Glomerular visceral epithelial cell (primary cell): ENCODE data around the gene VDR.

ENCODE experiments used
- DNase-seq: peaks from one replicate; pipeline ENCODE4 v3.0.0-alpha.2; 2016; ENCODE audit errors: extremely low spot score

Gene VDR

DNA sequence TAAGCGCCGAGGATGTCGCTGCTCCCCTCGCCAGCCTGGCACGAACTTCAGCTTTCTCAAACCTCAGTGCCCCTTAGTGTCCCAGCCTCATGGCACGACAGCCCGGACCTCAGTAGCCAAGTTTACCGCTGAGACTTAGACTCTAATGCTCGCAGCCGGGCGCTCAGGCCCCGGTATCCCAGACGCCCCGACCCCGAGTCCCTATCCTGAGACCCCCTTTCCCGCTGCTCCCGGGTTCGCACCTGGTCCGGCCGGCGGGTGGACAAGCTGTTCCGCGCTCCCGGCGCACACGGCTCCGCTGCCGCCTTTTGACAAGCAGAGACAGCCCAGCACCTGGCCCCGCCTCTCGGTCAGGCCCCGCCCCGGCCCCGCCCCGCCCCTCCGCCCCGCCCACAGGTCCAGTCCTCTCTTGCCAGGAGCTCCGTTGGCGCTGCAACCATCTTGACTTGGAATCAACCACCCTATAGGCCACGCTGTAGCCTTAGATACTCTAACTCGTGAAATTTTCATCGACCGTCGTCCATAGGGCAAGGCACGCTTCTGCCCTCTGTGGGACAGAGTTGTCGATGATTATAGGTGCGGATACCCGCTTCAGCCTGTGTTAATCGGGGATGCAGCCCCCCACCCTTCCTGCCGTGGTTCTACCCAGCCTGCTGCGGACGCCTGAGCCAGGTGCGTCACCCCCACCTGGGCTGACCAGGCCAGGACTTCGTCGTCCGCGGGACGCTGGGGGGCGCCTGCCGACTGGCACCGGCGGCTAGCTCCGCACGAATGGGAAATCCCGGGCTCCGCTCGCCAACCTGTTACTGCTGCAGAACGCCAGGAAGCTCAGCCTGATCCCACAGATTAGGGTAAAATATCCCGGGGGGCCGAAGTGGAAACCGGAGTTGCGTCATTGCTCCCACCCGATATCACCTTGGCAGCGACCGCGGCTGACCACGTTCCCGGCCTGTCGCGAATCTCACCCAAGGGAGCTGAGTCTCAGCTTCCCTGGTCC, at the start of gene VDR:
Gene VDR, minus strand, starts transcription at position 282 of the 997 bp plus-strand sequence. CDS start 25,881 bp downstream, outside the sequence.
- DNase-seq: peak; percentile 87

DNA sequence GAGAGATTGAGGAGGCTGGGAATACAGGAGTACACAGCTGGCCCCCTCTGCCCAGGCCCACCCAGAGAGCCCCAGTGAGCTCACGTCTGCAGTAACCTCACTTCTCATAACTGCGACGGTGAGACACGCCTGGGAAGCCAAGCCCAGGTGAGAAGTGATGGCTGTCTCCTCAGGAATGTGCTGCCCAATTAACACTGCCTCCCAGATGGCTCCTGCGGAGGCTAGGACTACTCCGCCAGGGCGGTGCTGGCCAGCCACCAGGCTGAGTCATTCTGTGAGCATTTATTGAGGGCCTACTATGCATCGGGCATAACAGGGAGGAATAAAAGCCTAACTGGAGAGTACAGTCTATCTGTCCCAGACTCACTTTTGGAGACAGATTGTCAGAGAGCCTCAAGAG, 49.3 kb upstream of the VDR start:
- DNase-seq: no peak

DNA sequence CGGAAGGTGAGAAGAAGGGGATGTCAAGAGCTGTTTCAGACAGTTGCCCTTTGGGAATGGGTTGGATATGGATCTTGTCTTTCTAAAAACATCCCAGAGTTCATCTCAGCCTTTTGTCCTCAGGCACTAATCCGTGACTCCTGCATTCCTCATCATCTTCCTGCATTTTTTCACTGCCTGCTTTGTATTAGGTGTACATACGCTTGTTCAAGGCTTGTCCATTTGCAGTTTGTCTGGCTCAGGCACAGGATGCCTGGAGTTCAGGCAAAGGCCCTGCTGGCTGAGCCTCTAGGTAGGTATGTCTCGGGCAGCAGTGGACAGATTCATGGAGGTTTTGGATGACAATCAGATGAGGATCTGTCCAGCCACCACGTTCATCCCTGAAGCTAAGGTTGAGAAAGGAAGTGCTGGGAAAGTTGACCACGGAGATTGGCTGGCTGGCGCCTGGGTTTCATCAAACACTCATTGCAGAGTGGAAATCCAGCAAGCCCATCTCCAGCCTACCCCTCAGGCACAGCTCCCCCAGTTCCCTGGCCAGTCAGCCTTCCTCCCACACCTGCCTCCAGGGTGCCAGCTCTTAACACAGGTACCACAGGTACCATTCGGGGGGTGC, 46.2 kb upstream of the VDR start:
- DNase-seq: no peak

DNA sequence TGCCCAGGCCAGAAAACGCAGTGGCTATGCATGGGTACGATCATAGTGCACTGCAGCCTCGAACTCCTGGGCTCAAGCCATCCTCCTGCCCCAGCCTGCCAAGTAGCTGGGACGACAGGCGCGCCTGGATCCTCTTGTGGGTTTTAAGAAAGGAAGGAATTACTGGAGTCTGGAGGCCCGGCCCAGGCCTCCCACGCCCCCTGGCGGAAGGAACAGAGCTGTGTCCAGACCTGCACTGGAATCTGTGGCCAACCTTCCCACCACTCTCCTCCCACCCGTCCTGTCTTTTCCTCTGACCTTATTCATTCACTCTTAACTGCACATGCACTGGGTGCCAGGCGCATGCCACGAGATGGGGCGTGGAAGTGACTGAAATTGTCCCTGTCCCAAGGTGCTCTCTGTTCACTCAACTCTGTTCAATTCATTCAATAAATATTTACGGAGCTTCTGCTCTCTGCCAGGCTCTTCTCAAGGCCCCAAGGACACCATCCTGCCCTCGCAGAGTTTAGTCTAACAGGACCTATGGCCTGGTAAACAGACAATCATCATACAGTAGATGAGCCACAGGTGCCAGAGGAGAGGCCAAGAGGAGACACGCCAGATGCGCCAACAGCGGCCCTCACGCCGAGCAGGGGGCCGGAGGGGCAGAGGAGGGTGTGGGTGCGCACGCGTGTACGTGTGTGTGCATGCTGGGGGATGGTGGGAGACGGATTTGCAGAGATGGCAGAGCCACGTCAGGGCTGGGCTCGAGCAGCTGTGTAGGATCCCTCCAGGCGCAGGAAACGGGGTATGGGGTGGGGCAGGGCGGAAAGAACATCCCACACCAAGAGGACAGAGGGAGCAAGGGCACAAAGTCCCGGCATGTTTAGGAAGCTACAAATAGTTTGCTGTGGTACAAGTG, 44.9 kb upstream of the VDR start:
- DNase-seq: peak; percentile 75

DNA sequence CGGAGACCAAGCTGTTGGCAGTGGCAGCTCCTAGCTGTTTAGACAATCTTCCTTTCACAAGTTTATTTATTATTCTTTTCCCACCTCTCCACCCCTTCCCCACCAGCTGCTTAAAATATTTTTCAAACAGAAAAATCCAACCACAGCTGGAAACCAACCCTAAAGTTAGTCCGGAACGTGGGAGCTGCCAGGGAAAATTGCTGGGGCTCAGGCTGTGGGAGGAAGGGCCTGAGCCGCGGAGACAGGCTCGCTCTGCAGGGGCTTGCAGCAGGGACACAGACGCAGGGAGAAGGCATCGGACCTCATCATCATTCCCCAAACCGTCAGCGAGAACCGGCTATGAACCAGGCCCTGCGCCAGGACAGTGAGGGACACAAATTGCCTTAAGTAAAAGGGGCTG, 42.5 kb upstream of the VDR start:
- DNase-seq: no peak

DNA sequence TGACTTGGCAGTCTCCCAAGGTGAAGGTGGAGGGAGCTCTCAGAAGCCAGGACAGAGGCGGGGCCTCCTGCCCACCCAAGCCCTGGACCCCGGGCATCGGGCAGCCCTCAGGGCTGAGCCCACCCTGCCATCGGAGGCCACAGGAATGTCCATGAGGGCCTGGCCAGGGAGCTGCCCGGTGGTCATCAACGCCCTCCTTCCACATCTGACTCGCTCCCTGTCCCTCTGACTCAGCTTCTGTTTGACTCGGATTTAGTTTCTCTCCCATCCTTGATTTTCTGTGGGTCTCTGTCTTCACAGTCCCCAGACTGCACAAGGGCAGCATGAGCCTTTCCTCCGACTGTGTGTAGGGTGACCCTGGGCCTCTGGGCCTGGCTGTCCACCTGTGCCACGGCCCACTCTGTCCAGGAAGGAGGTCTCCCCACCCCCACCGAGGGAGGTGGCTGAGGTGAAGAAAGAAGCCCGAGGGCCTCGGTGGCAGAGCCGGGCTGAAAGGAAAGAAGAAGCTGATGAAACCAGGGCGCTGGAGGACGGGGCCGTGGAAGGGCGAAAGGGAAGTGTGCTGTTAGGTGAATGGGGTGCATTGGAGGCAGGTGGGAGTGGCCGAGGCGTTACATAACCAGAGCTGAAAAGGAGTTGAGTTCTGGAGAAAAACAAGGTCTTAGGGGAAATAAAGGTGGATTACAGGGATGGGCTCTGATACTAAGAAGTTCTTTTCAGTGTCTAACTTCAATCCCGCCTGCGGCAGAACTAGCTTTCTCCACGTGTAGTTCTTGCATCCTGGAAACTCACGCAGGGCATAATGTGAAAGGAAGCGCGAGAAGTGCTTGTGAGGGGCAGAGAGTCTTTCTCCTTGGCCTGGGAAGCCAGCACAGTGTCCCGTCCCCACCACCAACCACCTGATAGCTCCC, 41.9 kb upstream of the VDR start:
- DNase-seq: peak; percentile 20

DNA sequence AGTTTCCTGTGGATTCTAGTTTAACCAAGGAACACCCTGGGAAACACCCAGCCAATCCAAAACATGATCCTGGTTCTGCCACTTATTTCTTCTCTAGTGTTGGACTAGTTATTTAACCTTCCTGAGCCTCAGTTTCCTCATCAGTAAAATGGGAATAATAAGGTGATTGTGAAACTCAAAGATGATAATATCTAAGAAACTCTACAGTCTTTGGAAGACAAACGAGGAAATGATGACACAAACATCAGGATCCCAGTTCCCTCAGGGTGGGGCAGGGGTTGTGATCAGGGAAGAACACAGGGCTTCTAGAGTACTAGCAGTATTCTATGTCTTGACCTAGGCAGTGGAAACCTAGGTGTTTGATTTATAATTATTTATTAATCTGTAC, 40.5 kb upstream of the VDR start:
- no peak for DNase-seq

DNA sequence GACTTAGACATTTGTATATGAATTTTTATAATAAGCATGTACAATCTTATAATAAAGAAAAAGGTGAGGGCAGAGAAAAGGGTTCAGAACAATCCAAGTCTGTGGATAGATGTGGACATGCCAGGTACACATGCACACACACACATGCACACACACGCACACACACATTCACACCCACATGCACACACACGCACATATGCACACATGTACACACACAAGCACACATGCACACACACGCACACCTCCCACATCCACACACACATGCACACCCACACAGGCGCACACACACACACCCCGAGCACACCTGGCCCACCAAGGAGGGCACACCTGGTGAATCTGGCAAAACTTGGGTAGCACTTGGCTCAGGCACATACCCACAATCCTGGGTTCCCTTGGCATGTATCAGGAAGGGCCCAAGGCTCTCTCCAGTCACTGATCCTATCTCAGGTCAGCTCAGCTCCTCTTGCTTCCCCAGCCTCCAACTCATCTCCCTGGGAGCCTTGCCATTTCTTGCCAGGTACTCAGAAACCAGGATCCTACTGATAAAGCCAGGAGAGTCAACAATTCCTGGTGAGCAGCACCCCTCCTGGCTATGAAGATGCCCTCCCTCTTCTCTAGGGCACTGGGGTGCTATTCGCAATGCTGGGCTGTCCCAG, 40.0 kb upstream of the VDR start:
- no peak for DNase-seq

DNA sequence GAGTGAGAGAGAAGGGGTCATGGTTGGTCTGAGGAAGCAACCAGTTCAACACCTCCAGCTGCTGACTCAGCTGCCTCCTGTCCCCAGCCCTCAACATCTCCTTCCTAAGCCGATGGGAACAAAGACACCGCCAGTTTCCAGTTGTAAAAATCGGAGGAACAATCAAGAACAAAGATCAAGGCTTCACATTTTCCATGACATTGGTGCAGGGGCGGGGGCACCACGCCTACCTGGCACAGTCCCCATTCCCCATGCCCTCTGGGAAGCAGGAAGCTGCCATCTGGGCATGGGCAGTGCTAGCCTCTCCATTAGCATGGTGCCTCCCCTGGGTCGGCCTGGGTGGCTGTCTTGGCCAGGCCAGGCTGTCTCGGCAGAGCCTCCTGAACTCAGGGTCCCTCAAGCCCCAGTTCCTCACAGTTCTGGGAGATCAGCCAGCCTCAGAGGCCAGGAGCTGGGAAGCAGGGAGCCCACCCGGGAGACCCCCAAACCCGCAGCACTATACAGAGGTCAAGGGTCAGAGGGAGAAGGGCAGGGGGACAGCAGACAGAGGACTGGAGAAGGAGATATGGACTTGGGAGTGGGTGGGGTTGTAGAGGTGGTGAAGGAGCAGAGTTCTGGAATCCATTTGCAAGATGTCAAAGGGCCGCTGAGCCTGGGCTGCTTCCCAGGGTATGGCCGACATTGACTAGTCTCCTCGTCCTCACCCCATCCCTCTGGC, 39.0 kb upstream of the VDR start:
- DNase-seq: no peak

DNA sequence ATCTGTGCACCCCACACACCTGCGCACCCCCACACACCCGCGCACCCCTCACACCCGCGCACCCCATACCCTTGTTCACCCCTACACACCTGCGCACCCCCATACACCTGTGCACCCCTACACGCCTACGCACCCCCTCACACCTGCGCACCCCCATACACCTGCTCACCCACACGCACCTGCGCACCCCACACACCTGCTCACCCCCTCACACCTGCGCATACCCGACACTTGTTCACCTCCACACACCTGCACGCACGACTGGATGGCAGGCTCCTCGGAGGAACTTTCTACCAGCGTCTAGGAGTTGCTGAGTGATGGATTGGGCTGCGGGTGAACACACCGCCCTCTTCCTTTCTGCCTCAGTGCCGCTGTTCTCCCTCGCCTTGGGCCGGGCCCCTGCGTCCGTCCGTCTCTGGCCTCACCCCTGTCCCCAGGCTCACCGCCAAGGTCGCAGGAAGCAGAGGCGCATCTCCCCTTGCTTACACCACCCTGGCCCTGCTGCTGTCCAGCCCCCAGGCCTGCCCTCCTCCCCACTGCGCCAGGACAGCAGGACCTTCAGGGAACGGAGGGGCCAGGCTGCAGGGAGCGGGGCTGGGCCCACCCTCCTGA, 37.9 kb upstream of the VDR start:
- DNase-seq: no peak

DNA sequence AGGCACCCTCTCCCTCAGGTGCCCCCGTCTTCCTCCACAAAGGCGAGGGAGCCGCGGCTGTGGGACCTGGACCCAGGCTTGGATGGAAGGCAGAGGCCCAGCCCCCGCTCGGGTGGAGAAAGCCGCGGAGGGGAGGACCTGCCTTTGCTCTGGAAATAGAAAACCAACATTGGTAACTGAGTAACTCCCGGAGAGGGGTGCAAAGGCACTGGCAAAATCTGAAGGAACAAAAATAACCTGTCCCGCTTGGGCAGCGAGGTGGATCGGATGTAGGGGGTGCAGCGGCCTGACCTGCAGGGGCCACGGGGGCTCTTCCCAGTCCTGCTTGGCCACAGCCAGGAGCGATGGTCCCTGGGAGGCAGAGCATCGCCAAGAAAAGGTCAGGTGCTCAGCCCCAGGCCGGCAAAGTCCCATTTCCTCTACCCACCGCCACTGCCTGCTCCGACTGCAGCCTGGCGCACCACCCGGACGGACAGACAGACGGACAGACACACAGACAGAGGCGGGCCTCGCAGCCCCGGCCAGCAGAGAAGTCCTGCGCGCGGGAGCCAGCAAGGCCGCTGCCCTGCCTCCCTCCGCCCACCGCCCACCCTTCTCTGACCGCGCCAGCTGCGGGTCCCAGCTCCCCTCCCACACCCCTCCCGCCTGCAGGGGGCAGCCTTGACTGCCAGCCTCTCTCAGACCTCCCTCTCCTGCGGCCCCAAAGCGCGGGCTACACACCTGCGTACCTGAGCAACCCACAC, 37.2 kb upstream of the VDR start:
- peak; percentile 38 for DNase-seq

DNA sequence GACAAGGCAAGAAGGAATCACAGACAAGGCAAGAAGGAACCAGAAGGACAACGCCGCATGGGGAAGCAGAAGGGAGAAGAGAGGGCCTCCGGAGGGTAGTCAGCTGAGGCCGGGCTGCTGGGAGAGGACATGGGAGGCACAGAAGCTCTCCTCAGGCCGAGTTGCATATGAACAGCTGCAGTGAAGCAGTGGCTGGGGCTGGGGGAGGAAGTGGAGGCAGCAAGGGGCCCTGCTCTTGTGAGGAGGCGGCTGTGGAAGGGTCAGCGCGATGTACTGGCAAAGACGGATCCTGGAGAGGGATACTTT, 36.6 kb upstream of the VDR start:
- no peak for DNase-seq

DNA sequence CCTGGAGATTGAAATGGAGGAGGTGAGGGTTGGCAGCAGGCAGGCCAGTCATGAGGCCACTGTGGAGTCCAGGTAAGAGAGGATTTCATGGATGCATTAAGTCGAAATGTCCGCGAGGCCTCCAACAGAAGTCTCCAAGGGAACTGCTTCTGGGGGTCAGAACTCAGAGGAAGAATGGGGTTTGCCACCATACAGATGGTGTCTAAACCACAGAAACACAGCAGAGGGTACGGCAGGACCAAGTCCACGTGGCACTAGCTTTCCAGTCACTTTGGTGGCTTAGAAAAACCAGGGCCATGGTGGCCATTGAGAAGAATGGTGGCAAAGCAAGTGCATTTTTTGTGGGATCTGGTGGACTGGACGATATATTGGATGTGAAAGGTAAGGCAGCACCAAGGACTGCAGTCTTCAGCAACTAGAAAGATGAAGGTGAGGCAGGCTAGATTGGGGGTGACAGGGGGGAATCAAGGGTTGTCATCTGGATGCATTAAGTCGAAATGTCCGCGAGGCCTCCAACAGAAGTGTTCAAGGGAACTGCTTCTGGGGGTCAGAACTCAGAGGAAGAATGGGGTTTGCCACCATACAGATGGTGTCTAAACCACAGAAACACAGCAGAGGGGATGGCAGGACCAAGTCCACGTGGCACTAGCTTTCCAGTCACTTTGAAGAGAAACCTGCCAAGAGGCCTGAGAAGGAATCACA, 36.1 kb upstream of the VDR start:
- DNase-seq: no peak

DNA sequence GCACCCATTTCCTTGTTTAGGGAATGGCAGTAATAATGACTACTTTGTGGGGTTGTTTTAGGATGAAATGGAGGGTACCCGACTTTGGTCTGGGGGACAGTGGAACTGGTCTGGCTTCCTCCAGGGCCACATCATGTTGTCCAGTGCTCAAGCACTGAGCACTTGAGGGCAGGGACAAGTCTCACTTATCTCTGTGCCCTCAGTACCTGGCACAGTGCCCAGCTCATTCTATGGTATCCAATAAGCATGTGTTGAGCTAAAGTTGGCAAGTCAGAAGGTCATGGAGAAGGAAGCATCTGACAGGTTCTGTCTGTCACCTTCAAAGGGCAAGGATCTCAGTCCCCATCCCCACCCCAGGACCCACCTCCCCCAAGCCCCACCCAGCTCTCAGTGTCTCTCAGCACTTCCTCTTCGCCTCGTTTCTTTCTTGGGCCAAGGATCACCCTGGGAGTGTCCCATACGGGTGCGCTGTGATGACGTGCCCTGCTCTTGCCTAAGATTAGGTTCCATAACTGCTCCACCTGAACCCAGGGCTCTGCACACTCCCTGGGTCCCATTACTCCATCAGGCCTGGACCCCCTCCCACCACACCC, 34.3 kb upstream of the VDR start:
- no peak for DNase-seq

DNA sequence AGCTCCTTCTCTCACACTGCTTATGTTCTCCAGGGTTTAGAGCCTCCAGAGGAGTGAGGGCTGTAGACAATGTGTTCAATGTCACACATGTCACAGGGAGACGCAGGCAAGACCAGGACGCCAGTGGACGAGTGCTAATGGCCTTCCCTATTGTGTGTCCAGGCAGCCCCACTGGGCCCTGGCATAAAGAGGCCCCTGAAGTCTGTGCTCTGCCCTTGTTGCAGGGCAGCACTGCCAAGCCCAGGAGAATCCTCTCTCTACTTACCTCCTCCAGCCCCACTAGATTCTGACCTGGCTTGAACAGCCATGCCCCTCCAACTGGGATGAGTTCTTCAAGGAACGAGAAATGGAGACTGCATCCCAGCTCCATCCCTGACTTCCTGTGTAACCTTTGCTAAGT, 33.8 kb upstream of the VDR start:
- no peak for DNase-seq

DNA sequence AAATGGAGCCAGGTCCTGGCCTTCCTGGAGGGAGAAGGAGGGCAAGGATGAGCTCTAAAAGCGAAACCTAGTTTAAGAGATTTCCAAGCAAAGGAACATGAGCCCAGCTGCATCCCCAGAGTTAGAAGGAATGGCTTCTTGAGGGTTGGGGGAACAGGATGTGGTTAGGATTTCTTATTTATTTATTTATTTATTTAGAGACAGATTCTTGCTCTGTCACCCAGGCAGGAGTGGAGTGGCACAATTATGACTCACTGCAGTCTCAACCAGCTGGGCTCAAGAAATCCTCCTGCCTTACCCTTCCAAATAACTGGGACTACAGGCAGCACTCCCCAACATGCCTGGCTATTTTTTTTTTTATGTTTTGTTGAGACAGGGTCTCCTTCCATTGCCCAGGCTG, 33.3 kb upstream of the VDR start:
- DNase-seq: peak; percentile 50

DNA sequence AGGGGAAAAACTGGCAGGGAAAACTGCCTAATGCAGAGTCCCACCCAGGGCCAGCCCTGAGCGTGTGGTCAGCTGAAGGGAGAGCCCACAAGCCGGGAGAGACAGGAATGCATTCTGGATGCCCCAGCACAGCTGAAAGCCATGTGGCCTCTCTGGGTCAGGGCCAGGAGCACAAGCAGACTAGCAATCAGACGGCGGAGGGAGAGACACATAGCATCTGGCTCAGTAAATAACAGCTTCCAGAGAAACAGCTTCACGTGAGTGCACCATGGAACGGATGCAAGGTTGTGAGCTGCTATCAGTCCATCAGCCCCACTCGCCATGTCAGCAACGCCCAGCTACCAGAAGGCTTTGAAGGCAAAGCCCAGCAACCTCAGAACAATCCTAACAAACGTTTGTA, 30.4 kb upstream of the VDR start:
- DNase-seq: no peak

DNA sequence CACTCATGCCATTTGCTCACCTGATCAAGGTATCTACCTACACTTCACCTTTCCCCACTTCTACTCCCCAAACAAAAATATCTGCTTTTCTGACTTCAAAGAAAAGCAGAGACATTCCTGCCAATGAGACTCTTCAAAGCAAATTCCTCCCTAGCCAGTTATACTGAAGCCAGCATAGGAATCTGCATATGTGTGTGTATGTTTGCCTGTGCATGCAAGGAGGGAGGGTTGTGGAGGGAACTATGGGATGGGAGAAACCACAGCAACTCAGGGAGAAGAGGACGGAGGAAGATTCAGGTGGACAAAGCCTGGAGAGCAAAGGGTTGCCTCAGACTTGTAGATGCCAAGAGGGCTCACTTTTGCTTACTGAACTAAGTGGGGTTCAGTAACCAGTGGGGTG, 26.4 kb upstream of the VDR start:
- no peak for DNase-seq
